GM19193 (cell line): ENCODE measurements around the gene ANGPTL8.

ENCODE experiments used
- POLR2A ChIP-seq: IDR thresholded peaks from 4 replicates; pipeline ENCODE4 v1.6.1; 2011; ENCODE audit not compliant: insufficient read depth, insufficient read length; ENCODE audit errors: extremely low read depth

Gene ANGPTL8

DNA sequence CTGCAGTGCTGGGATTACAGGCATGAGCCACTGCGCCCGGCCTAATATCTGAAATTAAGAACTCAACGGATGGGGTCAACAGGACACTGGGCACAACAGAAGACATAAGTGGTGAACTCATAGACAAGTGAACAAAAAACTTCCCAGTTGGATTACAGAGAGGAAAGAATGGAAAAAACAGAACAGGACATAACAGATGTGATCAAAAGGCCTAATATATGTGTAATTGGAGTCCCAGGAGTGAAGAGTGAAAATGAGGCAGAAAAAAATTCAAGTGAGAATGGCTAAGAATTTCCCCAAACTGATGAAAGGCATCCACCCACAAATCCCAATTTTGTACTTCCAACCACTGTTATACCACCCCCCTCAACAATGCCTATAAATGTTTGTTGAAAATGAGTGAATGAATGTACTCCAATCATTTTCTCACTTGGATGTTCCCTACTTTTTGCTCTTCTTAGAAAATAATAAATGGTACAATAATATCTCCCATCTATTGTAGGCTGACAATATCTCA lies 18.3 kb upstream of the ANGPTL8 start:
- no peak for TF ChIP-seq POLR2A

DNA sequence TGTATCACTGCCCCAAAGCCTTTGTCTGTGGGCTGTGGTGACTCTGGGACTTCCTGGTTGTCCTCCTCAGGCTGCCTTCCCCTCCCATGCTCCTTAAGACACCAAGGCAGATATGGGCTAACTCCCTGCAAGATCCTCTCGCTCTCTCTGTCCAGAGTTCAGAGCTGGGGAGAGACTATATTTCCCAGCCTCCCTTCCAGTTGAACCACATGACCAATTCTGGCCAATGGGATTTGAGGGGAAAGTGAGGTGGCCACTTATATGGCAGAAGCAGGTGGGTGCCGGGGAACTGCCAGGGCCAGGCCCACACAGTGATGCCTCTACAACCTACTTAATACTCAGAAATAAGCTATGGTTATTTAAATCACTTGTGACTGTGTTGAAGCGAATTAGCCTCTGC lies 16.2 kb upstream of the ANGPTL8 start:
- no peak for TF ChIP-seq POLR2A

DNA sequence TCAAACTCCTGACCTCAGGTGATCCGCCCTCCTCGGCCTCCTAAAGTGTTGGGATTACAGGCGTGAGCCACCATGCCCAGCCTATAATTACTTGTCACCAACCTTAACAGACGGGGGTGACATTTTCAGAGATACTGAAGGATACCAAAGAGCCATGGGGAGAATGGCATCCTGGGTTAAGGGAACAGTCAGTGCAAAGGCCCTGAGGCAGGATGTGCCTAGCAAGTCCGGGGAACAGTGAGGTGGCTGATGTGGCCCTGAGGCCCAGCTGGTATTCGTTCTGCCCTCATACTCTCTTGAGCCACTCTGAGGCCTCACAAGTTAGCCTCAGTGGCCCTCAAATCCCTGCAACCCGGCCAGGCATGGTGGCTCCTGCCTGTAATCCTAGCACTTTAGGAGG lies 15.0 kb upstream of the ANGPTL8 start:
- TF ChIP-seq POLR2A = no peak

DNA sequence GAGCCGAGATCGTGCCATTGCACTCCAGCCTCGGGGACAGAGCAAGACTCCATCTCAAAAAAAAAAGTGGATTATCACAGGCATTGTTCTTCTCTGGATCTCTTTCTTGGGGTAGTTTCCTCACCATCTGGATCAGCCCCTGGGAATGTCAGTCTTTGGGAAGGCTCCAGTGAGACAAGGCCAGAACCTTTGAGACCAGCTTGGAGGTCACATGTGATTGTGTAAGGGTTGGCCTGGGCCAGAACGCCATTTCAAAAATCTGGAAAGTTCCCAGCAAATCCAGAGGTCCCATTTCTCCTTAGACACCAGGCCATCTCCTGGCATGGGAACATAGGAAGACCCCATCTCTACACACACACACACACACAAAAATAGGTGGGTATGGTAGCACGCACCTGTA lies 14.2 kb upstream of the ANGPTL8 start:
- no peak for TF ChIP-seq POLR2A

DNA sequence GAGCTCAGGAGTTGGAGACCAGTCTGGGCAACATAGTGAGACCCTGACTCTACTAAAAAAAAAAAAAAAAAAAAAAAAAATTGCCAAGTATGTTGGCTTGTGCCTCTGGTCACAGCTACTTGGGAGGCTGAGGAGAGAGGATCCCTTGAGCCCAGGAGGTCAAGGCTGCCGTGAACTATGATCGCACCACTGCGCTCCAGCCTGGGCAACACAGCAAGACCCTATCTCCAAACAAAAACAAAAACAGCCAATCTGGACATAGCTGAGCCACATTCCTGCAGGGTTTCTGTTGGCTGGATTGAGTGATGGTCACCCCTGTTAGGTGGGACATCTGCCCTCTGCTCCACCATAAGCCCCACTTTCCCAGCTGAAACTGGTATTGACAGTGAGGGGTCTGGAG lies 13.6 kb upstream of the ANGPTL8 start:
- no peak for TF ChIP-seq POLR2A

DNA sequence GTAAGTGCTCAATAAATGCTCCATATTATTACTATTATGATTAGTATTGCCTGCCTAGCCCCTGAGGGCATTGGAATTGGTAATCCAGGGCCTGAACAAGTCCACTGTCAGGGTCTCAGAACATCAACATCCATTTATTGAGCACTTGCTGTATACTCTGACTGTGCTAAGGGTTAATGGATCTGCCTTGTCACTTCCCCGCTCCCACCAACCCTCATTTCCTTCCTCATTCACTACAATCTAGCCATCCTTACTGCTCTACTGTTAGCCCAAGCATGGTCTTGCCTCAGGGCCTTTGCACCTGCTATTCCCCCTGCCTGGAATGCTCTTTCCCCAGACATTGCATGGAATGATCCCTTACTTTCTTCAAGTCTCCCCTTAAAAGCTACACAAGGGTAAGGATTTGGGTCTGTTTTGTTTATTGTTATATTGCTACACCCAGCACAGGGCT lies 12.7 kb upstream of the ANGPTL8 start:
- no peak for TF ChIP-seq POLR2A

DNA sequence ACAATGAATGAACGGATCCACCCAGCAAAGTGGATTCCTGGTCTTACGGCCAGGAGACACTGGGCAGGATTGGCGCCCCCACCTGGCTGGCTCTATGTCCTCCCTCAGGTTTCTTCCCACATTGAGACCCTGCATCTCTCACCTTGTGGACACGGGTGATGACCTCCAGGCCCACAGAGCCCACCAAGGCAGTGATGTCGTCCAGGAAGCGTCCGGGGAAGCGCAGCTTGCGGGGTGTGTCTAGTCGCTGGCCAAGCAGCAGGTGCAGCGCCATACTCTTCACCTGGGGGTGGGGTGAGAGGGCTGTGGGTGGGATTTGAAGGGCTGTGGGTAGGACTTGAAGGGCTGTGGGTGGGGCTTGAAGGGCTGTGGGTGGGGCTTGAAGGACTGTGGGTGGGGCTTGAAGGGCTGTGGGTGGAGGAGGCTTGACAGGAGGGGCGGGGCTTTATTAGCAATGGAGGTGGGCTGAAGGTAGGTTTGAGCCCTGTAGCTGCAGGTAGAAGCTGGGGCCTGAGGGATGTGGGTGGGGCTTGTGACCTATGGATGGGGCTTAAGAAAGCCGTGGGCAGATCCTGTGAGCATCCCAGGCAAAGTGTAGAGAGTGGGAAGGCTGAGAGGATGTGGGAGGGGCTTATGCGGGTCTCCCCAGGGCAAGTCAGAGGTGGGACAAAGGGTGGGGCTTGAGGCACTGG lies 12.1 kb upstream of the ANGPTL8 start:
- no peak for TF ChIP-seq POLR2A

DNA sequence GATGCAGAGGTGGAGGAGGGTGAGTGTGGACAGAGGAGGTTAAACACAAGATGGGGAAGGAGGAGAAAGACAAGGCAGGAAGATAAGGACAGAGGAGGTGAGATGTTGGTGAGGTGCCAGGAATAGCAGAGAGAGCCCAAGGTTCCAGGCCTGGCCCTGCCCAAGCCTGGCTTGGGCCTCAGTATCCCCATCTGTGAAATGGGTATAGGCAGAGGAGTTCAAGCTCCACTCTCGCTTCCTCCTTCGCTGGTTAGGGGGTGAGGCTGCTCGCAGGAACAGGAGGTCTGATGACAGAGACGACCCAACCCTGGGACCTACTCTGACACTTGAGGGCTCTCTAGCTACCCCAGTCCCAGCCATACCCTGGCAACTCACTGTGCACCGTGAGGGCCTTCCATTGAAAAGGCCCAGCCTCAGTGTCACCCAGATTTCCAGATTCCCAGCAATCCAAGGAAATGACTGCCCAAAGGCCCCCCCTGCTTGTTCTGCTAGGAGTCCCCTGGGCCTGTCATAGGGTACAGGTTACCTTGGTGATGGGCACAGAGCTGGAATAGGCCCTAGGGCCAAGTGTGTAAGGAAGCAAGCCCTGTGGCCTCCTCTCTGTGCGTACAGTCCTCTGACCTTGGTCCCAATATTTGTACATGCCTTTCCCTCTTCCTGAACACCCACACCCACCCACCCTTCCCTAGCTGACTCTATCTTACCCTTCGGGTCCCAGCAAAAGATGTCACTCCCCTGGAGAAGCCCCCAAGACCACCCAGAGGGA lies 8.6 kb upstream of the ANGPTL8 start:
- TF ChIP-seq POLR2A = no peak

DNA sequence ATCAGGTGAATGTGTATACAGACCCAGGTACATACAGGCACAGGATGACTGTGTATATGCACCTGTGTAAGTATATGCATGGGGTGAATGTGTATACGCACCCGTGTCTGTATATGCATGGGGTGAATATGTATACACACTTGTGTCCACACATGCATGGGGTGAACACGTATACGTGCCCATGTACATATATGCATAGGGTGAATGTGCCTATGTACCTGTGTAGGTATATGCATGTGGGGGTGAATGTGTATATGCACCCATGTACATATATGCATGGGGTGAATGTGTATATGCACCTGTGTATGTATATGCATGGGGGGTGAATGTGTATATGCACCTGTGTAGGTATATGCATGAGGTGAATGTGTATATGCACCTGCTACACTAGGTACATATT lies 6.9 kb upstream of the ANGPTL8 start:
- no peak for TF ChIP-seq POLR2A

DNA sequence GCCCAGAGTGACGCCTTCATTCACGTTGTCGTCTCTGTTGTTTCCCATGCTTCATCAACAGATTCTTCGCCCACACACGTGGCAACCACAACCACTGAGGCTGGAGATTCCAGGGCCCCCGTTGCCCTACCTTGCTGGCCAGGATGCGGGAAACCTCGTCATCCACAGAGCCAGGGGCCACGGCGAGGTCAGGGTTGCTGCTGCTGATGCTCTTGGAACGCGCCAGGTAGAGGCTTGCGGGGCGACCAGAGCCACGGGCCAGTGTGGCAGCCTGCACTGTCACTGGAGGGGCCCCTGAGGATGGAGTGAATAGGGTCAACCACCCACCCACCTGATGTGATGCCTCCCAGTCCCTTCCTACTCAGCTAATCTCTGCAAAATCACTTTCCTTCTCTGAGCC lies 6.3 kb upstream of the ANGPTL8 start:
- no peak for TF ChIP-seq POLR2A

DNA sequence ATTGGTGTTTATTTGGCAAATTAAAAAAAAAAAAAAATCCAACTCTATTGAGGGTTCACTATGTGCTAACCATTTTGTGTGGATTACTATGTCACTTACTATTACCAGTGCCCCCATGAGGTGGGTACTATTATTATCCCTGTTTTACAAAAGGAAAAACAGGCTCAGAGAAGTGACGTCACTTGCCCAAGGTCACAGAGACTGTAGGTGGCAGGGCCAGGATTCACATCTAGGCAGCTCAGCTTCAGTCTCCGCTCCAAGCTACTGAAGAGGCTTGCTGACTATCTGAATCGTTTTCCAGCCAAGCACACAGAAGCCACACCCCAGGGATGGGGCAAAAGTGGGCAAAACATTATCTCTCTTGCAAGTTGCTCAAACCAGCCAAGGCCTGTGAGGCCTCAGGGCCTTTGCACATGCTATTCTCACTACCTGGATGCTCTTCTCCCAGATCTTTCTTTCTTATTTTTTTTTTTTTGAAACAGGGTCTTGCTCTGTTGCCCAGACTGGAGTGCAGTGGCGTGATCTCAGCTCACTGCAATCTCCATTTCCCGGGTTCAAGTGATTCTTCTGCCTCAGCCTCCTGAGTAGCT lies 4.8 kb upstream of the ANGPTL8 start:
- no peak for TF ChIP-seq POLR2A

DNA sequence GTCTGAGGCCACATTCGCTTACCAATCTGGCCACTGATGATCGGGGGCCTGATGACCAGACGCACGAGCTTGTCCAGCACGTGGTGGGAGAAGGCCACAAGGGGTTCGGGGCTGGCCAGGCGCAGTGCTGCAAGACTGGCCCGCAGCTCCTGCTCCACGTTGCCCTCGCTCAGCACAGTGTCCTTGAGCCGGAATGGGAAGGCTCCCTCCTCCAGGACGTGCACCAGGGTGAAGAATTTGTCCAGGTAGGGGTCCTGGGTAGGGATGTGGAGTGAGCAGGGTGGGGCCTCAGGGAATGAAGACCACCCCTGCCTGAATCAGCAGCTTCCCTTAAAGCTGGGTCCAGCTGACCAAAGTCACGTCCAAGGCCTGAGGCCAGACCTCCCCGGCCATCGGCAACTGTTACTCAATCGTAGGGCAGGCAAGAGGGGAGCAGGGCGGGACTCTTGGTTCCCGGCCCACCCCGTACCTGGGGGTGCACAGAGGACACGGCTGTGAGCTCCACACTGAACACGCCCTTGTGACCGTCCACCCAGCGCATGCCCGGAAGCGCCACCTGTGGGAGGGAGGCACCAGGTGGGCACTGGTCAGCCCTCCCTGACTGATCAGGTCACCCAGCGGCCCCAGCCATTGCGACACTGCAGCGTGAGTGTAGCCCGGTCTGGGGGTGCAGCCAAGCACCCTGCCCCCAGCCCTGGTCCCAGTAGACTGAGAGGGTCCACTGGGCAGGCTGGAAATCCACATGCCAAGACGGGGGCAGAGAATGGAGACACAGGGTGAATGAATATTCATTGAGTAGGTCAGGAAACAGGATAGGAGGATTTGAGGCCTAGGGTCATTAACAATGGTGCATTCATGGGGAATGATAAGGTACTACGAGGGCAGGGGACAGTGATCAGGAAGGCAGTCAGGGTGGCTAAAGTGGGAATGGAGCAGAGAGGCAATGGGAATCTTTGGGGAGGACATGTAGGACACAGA lies 2.8 kb upstream of the ANGPTL8 start:
- TF ChIP-seq POLR2A = no peak

DNA sequence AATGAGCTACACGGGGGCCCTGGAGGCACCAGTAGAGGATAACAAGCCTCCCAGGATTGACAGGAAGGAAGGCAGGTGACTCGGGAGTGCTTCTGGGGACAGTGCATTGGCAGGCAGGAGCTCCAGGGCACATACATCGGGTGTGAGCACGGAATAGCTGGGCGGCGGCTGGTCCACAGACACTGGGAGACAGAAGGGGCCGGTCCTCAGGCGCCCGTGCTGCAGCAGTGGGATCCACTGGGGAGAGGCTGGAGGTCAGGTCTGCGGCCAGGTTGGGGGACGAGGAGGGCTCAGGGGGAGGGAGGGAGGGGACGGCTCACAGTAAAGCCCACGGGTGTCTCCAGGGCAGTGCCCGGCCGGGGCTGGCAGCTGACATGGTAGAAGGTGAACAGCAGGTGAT lies 2.1 kb upstream of the ANGPTL8 start:
- no peak for TF ChIP-seq POLR2A

DNA sequence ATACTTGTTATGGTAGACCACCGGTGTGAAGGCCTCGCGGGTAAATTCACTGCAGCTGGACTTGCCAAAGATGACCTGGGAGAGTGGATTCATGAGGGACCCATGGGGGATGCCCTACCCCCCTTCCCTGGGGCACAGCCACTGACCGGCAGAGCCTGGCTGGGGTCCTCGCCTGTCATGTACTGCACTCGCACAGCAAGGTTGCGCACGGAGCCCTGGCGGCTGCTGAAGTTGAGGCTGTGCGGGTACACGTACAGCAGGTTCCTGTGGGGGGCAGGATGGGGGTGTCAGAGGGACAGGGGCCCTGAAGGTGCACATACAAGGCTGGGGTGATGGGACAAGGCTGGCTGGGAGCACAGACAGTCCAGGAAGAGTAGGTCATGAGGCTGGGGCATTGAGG lies 1.4 kb upstream of the ANGPTL8 start:
- TF ChIP-seq POLR2A = no peak
